GM21786 (cell line): ENCODE results near the gene ITSN2.
A peak's percentile ranks its signal among the peaks of the same experiment; 100 is the strongest.

Source experiments
- ATAC-seq: cut with Tn5 transposase; IDR thresholded peaks from one replicate; pipeline ENCODE4 v1.9.1; 2021; ENCODE audit not compliant: unreplicated experiment

The ITSN2 gene

DNA sequence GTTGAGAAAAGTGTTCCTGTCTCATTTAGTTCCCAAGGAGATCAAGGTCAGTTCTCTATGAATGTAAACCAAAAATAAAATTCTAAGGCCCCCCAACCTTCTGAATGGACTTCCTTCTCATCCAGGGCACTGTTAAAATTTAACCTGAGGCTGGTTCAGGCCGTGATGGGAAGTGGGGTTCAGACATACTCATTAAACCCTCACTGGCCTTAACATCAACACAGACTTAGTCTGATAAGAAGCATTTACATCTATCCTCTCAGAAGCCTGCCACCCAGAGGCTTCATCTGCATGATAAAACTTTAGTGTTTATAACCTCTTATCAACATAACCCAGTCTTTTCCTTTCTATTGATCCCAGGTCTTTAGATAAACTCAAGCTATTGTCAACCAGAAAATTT lies 22.4 kb downstream of the ITSN2 start:
- no peak for ATAC-seq

DNA sequence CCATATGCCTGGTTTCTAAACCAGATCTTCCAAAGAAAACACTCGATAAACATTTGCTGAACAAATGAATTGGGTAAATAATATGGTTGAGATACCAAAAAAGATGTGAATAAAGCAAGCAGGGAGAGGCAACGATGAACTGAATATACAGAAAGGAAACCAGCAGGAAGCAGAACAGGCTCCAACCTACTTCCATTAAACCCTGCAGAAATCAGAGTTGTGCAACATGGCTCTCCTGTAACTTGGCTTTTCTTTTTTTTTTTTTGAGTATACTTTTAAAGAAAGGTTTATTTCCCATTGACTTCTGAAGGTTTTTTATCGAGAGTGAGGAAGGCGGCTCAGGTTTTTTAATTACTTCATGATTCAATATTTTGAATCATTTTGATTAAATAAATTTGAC lies 23.5 kb downstream of the ITSN2 start:
- ATAC-seq = no peak

DNA sequence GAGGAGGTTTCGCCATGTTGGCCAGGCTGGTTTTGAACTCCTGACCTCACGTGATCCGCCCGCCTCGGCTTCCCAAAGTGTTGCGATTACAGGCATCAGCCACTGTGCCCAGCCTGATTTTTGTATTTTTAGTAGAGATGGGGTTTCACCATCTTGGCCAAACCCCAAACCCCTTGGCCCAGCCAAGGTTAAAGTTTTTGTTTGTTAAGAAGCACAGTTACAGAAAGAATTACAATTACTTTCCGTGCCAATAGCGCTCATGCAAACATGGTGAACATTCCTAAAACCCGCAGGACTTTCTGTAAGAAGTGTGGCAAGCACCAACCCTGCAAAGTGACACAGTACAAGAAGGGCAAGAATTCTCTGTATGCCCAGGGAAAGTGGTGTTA lies 26.1 kb downstream of the ITSN2 start:
- no peak for ATAC-seq

DNA sequence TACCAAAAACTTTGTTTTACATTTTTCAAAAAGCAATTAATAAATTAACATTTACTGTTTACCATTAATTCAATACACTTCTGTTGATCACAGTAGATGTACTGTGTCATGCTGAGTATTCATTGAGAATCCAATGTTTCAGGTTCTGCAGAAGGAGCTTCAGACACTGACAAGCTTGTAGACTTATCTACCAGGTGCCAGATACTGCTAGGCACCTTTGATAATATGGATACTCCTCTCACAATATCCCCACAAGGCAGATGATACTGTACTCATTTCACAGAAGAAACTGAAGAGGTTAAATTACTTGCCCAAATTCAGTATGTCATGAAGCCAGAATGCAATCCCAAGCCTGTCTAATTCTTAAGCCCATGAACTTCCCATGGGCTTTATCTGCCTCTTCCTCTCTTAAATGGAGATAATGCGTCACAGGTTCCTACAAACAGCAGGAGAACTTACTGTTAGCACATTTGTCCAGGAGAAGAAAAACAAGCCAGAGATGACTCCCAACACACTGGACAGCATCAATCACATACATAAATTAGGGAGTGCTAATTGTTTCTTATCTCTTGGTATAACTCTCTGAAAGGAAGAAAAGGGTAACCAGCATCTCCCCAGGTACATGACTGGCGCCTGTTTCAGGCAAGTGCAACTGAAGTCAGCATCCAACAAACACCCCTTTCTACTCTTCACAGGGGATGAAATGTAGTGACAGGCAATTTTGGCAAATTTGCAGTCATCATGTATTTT lies 27.4 kb downstream of the ITSN2 start:
- no peak for ATAC-seq

DNA sequence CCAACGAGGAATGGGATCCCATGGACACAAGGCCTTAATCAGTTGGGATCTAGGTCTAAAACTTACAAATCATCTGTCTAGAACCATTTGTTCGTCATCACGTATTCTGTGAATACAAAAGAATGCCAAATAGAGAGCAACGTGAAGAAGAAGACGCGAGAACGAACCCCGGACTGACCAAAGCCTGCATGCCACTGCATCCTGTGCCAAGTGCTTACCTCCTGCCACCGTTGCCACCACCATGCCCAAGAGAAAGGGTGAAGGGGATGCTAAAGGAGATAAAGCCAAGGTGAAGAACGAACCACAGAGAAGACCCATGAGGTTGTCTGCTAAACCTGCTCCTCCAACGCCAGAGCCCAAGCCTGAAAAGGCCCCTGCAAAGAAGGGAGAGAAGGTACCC lies 30.2 kb downstream of the ITSN2 start:
- peak; percentile 19 for ATAC-seq

DNA sequence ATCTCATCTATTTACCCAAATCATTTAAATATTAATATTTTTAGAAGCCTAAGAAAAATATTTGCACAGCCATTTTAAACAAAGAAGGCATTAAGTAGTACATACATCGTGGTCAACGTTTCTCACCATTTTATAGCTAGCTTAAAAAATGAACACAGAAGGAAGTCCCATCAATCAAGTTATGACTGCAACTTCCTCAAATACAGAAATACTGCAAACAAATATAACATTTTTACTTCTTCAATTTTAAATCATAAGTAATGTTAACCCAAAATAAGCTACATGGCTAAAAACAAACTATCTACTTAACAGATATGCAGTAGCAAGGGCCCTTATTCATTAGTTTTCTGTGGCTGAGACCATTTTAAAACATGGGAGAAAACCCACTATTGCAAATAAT lies 30.6 kb downstream of the ITSN2 start:
- peak; percentile 49 for ATAC-seq

DNA sequence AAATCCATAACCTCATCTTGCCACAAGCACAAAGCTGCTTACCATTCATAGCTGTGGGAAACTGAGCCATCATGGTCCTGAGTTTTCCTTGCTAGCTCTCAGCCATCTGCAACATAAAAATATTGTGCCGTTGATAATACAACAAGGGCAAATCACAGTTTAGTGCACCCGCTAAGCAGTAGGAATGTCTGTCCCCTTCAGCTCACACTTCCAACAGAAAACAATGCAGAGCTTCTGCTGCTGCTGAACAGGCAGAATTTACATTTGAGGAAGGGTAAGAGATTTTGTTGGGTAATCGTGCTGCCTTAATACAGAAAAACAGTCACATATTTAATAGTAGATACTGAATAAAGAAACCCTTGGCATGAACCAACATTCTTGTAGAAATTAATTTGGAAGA lies 32.3 kb downstream of the ITSN2 start:
- ATAC-seq = no peak

DNA sequence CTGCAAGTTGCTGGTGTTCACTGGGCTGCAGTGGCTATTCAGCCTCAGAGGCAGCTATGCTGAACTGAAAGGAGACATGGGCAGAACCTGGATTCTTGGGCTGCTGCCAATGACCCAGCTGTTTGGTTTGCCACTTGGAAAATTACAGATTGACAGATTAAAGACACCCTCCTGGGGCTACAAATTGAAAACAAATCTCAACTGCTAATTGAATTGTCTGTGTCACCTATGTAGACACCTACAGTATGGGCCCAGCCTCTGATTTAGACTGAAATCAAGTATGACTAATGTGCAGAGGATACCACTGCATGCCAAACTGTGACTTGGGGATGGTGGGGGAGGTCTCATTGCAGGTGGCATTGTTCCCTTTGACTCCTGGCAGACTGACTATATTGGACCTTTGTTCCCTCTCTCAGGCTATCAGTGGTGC lies 42.8 kb downstream of the ITSN2 start:
- no peak for ATAC-seq

DNA sequence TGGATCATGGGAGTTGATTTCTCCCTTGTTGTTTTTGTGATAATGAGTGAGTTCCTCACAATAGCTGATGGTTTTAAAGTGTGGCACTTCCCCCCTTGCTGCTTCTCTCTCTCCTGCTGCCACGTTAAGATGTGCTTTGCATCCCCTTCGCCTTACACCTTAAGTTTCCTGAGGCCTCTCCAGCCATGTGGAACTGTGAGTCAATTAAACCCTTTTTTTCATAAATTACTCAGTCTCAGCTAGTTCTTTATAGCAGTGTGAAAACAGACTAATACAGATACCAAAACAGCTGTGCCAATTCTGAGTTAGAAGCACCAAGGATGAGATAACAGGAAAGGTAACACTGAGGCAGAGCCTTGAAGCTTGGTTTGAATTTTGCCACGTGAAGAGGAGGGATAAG lies 44.7 kb downstream of the ITSN2 start:
- ATAC-seq = peak; percentile 63

DNA sequence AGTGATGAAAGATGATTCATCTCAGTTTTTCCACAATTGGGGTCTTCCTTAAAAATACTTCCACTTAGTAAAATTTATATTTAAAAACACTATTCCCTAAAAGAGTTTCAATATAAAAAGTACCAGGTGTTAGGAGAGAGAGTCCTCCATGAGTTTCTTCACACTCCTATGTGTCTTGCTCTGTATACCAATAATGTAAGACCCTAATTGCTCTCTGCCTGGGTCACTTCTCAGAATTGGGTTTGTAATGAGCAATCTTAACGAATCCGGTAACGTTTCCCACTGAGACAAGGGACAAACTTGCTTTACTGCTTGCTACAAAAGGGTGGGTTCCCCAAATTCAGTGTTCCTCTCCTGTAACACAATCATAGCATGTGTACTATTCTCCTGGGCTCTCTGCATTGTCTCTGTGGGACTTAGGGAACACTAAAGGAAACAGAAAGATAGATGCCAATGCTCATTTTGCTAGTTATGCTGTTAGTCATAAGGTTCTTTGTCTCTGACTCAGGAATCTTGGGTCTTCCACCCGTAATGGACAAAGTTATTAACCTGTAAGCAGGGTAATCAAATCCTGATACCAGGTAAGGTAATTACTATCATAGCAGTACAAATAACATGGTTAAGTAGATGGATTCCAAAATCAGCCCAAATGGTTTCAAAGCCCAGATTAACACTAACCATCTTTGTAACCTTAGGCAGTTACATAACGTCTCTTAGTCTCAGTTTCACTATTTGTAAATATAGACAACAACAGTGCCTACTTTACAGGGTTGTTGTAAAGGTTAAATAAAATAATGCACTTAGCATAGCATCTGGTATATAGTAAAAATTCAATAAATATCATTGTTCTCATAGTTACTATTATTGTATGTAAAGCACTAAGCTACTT lies 46.3 kb downstream of the ITSN2 start:
- no peak for ATAC-seq

DNA sequence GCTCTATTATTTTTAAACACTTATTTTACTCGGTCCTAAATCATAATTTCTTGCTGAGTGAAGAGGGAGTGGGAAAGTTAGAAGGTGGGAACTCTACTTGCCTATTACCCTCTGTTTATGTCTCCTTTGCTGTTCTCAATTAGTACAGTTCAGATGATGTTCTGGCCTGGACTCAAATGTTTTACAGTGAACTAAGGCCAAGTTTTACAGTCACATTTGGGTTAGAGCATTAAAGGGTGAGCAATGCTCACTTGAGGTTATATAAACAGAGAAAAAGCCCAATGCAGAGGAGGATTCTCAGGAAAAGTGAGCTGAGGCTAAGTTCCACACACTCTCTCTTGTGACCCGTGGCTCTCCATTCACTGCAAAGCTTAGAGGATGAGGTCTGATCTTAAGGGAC lies 52.4 kb downstream of the ITSN2 start:
- ATAC-seq = no peak

DNA sequence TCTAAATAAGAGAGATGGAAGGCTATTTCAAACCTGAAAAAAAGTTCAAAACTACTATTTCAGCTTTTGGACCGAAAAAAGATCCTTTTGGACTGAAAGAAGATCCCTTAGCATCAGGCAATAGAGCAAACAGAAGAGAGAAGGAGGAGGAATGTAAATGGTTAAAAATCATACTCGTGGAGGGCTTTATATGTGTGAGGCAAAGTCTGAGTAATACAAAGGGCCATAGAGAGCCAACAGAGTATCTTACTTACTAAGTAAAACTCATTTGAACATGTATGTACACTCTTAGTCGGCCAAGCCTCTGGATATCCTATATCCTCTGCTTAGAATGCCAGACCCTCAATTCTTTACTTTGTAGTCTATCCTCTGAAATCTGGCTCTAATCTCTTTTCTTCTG lies 55.7 kb downstream of the ITSN2 start:
- no peak for ATAC-seq

DNA sequence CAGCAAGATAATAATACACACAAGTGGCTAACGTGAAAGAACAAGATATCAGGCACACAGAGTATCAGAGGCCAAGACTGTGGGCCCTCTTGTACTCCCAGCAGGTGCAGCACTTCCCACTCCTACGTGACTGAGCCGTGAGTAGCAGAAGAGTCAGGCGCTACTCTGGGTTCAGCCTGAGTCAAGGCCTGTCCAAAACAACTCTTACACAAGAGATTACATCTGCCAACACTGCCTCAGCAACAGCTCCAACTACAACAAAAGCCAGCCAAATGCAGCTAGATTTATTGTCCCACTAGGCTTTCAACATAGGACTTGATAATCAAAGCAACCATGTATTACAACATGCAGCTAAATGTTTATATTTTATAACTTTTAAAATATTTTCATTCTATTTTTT lies 56.2 kb downstream of the ITSN2 start:
- no peak for ATAC-seq

DNA sequence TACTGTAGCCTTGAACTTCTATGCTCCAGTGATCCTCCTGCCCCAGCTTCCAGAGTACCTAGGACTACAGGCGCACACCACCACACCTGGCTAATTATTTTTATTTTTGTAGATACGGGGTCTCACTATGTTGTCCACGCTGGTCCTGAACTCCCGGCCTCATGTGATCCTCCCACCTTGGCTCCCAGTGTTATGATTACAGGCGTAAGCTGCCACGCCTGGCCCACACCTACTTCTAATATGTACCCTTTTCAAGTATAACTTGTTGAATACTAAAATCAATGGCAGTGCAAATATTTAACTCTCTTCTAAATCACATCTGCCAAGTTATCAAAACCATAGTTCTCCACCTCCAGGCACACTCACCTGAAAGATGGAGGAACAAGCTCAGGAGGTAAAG lies 58.7 kb downstream of the ITSN2 start:
- no peak for ATAC-seq

DNA sequence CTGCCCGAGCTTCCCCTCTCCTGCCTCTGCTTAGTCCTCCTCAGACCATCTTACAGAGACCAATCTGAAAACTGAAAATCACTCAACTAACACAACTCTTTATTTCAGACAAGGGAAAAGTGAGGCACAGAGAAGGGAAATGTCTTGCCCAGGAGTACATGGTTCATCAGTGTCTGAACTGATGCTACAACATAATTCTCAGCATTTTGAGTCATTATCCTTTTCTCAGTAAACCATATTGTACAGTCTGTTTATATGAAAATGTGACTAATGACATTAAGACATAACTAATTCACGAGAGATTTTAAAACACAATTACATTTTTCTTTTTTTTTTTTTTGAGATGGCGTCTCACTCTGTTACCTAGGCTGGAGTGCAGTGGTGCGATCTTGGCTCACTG lies 62.7 kb downstream of the ITSN2 start:
- ATAC-seq = no peak

DNA sequence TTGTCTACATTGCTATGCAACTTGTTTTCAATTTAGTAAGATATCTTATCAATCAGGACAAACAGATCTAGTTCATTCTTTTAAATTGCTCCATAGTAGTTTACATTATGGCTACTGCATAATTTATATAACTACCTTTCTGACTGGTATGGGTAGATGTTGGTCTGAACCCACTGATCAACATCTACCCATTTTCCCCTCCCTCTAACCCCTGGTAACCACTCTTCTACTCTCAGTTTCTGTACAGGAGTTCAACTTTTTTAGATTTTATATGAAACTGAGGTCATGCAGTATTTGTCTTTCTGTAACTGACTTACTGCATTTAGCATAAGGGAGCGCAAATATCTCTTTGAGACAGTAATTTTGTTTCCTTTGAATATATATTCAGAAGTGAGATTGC lies 73.2 kb downstream of the ITSN2 start:
- no peak for ATAC-seq

DNA sequence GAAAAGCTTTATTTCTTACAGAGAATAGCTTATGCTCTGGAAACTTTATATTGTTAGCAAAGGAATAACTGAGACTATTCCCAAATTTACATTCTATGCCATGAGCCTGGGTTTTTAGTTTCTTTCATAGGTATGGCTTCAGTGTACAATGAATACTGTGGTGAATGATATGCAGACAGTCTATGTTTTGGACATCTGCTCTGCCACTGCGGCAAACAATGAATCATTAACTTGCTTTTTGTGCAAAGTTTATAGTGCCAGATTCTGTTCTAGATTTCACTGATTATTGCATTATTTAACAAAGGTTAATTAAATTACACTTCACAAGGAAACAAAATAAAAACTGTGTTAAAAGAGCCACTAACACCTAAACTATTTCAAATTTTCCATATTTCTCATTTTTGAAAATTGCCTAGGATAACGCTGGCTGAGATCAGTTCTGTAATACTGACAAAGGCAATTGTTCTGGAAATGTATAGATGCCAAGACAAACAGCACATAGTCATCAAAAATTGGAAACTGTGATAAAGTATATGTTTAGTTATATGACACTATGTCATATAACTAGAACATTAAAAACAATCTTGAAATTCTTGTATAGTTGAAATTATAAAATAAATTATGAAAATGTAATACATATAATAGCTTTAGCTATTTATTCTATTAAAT lies 74.7 kb downstream of the ITSN2 start:
- no peak for ATAC-seq

DNA sequence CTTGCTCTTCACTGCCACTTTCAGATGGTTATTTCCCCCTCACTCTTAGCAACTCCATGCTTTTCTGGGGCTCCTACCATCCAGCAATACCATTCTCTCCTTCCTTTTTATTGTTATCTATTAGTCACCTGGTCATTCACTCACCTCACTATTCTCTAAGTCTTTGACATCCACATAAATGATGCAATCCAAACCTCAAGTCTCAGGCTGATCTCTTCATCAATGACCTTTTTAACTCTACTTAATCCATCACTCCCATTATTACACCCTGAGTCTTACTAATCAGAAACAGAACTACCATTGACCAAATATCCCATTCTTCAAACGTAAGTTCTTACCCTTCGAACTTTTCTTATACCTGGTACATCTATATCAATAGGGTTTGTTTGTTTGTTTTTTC lies 79.7 kb downstream of the ITSN2 start:
- ATAC-seq = no peak

DNA sequence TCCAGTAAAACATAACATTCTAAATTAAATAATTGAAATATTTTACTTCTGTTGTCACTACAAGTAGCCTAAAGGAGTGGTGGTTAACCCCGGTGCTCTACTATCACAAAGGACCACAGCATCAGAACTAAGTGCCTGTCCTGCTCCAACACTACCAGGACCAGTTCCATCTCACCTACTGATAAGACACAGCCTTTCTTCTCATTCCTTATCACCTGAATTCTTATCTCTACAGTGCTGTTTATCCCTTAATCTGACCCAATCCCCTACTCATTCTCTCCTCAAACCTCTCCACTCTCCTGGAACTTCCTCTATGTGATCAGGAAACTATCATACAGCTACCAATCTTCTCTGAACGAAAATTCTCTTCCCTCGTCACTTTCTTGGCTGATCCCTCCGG lies 80.2 kb downstream of the ITSN2 start:
- no peak for ATAC-seq

DNA sequence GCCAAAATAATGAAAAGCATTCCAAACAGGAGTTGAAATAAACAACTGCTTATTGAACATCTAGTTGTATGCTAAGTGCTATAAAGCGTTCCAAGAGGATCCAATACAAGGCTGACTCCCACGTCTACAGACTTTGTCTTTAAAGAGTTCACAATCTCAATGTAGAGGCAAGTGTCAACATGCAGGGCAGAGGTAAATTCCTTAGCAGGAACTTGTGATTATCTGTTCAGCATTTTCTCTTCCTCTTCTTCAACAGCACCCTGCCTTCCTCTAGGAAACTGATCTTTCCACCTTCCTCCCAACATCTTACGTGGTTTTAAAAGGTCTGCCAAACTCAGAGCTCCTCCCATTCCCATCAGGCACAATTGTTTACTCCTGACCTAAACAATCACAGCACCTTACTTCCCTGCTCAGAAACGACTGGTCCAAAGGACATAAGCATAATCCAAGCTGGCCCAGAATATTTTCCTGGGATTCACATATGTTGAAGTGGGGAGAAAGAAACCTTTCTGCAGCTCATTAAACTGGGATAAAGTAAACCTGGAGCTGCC lies 83.9 kb downstream of the ITSN2 start:
- no peak for ATAC-seq

DNA sequence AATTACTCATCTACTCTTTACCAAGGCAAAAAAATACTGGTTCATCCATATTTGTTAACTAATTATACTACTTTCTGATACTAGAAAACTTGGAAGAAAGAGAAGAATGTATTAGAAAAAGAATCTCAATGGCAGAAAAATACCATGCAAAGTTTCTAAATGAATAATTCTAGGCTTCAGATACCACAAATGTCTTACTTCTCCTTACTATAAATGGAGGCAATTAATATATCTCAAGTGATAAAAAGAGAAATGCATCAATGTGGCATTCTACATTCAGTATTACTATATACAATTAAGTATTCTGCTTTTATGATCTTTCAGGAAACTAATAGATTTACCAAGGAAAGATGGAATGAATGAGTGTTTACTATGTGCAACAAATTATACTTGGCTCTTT lies 85.5 kb downstream of the ITSN2 start:
- ATAC-seq = no peak

DNA sequence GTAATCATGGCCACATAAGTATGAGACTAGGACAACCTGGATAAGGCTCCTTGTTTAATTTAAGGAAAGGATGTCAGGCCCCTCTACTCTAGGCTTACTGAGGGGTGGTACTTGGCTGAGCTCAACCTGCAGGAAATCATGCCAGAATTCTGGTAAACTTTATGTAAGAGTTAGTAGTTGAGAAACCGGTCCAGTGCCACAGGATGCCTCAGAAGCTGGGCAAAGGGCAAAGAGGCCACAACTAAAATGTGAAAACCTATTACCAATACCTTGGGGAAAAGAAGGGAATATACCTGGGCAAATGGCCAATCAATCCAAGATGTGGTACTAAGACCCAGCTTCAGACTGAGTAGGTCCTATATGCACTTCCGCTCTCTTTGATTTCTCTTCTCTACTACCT lies 86.7 kb downstream of the ITSN2 start:
- ATAC-seq = no peak
